Liver (tissue), 3 donors: ENCODE measurements around the gene SMARCE1.
A peak's percentile ranks its signal among the peaks of the same experiment; 100 is the strongest.

ENCODE experiments used
- CTCF ChIP-seq: fragments of 150-350 bp; IDR thresholded peaks from 2 replicates; pipeline ENCODE4 v1.5.1; 2017; ENCODE audit warnings: improper control_type of control experiment, low read depth, low read length; ENCODE audit not compliant: missing input control
- EGR1 ChIP-seq, 2 donors: IDR thresholded peaks; 2 replicates each; pipeline ENCODE4 v1.6.1; 2016 to 2018; ENCODE audit warnings: antibody characterized with exemption in 2 of 2, low read depth in 2 of 2
- JUND ChIP-seq, 2 donors: IDR thresholded peaks; 2 replicates each; pipeline ENCODE4 v1.6.1; 2016; ENCODE audit warnings: antibody characterized with exemption in 2 of 2
- TF ChIP-seq, protein P1 (sequence below): IDR thresholded peaks from 2 replicates; pipeline ENCODE4 v1.6.1; 2016; ENCODE audit warnings: antibody characterized with exemption, mild to moderate bottlenecking
- donor health status: healthy.
- donor health status: healthy.

DNA sequence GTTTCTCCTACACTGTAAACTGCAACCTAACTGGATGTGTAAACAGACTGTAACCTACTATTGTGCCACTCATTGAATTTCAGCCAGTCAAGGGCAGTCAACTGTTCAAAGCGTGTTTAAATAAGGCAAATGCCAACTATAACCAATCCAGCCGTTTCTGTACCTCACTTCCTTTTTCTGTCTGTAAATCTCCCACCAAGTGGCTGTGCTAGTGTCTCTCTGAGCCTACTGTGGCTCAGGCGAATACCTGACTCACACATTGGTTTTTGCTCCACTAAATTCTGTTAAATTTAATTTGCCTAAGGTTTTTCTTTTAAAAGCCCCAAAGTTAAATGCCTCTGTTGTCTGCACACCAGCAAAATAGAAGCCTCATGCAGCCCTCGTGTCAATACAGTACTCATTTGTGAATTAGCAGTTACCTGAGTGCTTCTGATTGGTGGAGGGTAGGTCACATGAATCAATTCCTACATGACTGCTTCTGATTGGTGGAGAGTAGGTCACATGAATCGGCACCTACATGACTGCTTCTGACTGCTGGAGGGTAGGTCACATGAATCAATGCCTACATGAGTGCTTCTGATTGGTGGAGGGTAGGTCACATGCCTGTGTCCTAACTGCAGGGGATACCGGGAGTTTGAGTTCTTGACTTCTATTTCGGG is 51.2 kb downstream of the SMARCE1 start:
- TF ChIP-seq CTCF (no peak), EGR1 (IDR thresholded peaks at IDR 0.05; ENCODE audit: low read depth in 2 of 2) (peak in 1 of 2 donors; percentile 27), JUND (IDR thresholded peaks at IDR 0.05) (peak in 1 of 2 donors; percentile 53)
- TF ChIP-seq, protein P1, sequence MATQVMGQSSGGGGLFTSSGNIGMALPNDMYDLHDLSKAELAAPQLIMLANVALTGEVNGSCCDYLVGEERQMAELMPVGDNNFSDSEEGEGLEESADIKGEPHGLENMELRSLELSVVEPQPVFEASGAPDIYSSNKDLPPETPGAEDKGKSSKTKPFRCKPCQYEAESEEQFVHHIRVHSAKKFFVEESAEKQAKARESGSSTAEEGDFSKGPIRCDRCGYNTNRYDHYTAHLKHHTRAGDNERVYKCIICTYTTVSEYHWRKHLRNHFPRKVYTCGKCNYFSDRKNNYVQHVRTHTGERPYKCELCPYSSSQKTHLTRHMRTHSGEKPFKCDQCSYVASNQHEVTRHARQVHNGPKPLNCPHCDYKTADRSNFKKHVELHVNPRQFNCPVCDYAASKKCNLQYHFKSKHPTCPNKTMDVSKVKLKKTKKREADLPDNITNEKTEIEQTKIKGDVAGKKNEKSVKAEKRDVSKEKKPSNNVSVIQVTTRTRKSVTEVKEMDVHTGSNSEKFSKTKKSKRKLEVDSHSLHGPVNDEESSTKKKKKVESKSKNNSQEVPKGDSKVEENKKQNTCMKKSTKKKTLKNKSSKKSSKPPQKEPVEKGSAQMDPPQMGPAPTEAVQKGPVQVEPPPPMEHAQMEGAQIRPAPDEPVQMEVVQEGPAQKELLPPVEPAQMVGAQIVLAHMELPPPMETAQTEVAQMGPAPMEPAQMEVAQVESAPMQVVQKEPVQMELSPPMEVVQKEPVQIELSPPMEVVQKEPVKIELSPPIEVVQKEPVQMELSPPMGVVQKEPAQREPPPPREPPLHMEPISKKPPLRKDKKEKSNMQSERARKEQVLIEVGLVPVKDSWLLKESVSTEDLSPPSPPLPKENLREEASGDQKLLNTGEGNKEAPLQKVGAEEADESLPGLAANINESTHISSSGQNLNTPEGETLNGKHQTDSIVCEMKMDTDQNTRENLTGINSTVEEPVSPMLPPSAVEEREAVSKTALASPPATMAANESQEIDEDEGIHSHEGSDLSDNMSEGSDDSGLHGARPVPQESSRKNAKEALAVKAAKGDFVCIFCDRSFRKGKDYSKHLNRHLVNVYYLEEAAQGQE = peak; percentile 74
